Tibial artery (tissue), 4 donors: ENCODE measurements around the gene IL17RE.

Experiments used
- DNase-seq, 2 donors: peaks; one replicate each; pipeline ENCODE4 v3.0.0-alpha.2; 2019
- H3K27ac ChIP-seq, 2 donors: fragments of 200-600 bp; sonication (generic) in 1 of 2; 1 replicate in 1 of 2; 2 replicates in 1 of 2; pipeline ENCODE4 v1.5.1; 2018 to 2019; ENCODE audit warnings: mild to moderate bottlenecking in 1 of 2
- H3K27me3 ChIP-seq, 2 donors: fragments of 200-600 bp; sonication (generic) in 1 of 2; one replicate each; pipeline versions ENCODE4 v1.5.1 to v1.6.0; 2016 to 2019
- H3K36me3 ChIP-seq, 3 donors: fragments of 200-600 bp; sonication (generic) in 2 of 3; one replicate each; pipeline ENCODE4 v1.5.1; 2016 to 2019; ENCODE audit warnings: mild to moderate bottlenecking in 2 of 3
- H3K4me1 ChIP-seq, 4 donors: fragments of 200-600 bp; sonication (generic) in 2 of 4; 1 replicate in 3 of 4; 2 replicates in 1 of 4; pipeline ENCODE4 v1.5.1; 2016 to 2019
- H3K4me3 ChIP-seq, 2 donors: fragments of 200-600 bp; sonication (generic) in 1 of 2; 1 replicate in 1 of 2; 2 replicates in 1 of 2; pipeline ENCODE4 v1.5.1; 2018 to 2019; ENCODE audit warnings: mild to moderate bottlenecking in 2 of 2
- H3K9me3 ChIP-seq, 3 donors: fragments of 200-600 bp; sonication (generic) in 1 of 3; one replicate each; pipeline ENCODE4 v1.5.1; 2016 to 2019
- CTCF ChIP-seq, 2 experiments: fragments of 200-600 bp in 1 of 2; fragments of 450-650 bp in 1 of 2; IDR thresholded peaks; one replicate each; pipeline ENCODE4 v1.5.1; 2017 to 2019; ENCODE audit warnings: antibody characterized with exemption in 2 of 2, mild to moderate bottlenecking in 1 of 2, moderate library complexity in 1 of 2
- intact Hi-C: fragments of 100-400 bp; cut with DNase I; formaldehyde crosslinking; loops from one replicate; pipeline ENCODE4 v1.15.0; 2023; ENCODE audit warnings: low total_unique reads

Gene IL17RE

GRCh38 chr3:9942164-9942563, 39.5 kb downstream of the IL17RE start:
- Histone ChIP-seq H3K27me3 (no peaks in the 10 kb centered on the region), H3K4me1 (peaks cover 0 to 9% (median 4%) of the 10 kb centered on the region in 4 donors), H3K27ac (no peak overlapping the region), H3K4me3 (no peak overlapping the region), H3K9me3 (no peaks in the 10 kb centered on the region), H3K36me3 (peaks cover 6 to 56% (median 29%) of the 10 kb centered on the region in 3 donors)
- DNase-seq = no peak
- intact Hi-C loops = loop anchor here (10.0 kb wide), 2 partner anchors 73 to 97 kb away; partner anchors contain the start of gene RPUSD3
- TF ChIP-seq CTCF (IDR thresholded peaks at IDR 0.05) = no peak

- TF ChIP-seq CTCF (IDR thresholded peaks at IDR 0.05) = no peak
- H3K4me3 ChIP-seq = no peak overlapping the region
- peaks cover 0 to 47% (median 20%) of the 10 kb centered on the region in 3 donors for H3K36me3 ChIP-seq
- no peak overlapping the region for H3K27ac ChIP-seq
- DNase-seq = no peak
- H3K9me3 ChIP-seq = no peaks in the 10 kb centered on the region
- peaks cover 0 to 18% (median 12%) of the 10 kb centered on the region in 4 donors for H3K4me1 ChIP-seq
- H3K27me3 ChIP-seq = no peaks in the 10 kb centered on the region
- intact Hi-C loops = loop anchor here (10.0 kb wide), 2 partner anchors 72 to 98 kb away; partner anchors contain the start of gene RPUSD3
Measured at GRCh38 chr3:9942934-9943690, 40.5 kb downstream of the IL17RE start.

- Histone ChIP-seq H3K9me3 (no peaks in the 10 kb centered on the region), H3K27ac (no peak overlapping the region), H3K36me3 (peaks cover 0 to 46% (median 18%) of the 10 kb centered on the region in 3 donors), H3K4me1 (peaks cover 0 to 19% (median 12%) of the 10 kb centered on the region in 4 donors), H3K27me3 (no peaks in the 10 kb centered on the region), H3K4me3 (no peak overlapping the region)
- intact Hi-C loops = loop anchor here (10.0 kb wide), 2 partner anchors 71 to 99 kb away; partner anchors contain the start of gene RPUSD3
- no peak for DNase-seq
- TF ChIP-seq CTCF (IDR thresholded peaks at IDR 0.05) = no peak
Measured at GRCh38 chr3:9944271-9944670, 41.6 kb downstream of the IL17RE start.

GRCh38 chr3:9945358-9945757, 42.7 kb downstream of the IL17RE start:
- TF ChIP-seq CTCF (IDR thresholded peaks at IDR 0.05) = no peak
- no peak for DNase-seq

GRCh38 chr3:9946112-9947024, 43.7 kb downstream of the IL17RE start:
- Histone ChIP-seq H3K9me3 (no peaks in the 10 kb centered on the region), H3K27me3 (no peaks in the 10 kb centered on the region), H3K4me1 (peaks cover 0 to 19% (median 13%) of the 10 kb centered on the region in 4 donors), H3K36me3 (peaks cover 0 to 44% (median 18%) of the 10 kb centered on the region in 3 donors), H3K27ac (peak overlapping the region; percentile 85 to 96), H3K4me3 (peak overlapping the region; percentile 63 to 70)
- TF ChIP-seq CTCF (IDR thresholded peaks at IDR 0.05) = peak; percentile 72 to 77
- intact Hi-C loops = loop anchor here (10.0 kb wide), 2 partner anchors 68 to 102 kb away; partner anchors contain the start of gene RPUSD3
- DNase-seq = peak; percentile 84 to 93

More at GRCh38 chr3:9945358-9945757, 42.7 kb downstream of the IL17RE start:
- no peaks in the 10 kb centered on the region for H3K27me3 ChIP-seq
- peaks cover 0 to 52% (median 18%) of the 10 kb centered on the region in 3 donors for H3K36me3 ChIP-seq
- H3K9me3 ChIP-seq = no peaks in the 10 kb centered on the region
- peaks cover 0 to 19% (median 12%) of the 10 kb centered on the region in 4 donors for H3K4me1 ChIP-seq
- H3K27ac ChIP-seq = peak overlapping the region in 1 of 2 donors; percentile 96
- no peak overlapping the region for H3K4me3 ChIP-seq
- intact Hi-C loops = loop anchor here (10.0 kb wide), 2 partner anchors 69 to 101 kb away; partner anchors contain the start of gene RPUSD3
